Forelimb muscle (tissue), 1 donor: ENCODE data around the gene SERP1. TPM values are rescaled to one million over a fixed set of nuclear protein-coding genes. Genes with fewer than 3 reads are reported as not detected.
"Not testable (repeated sequence)": the region's sequence is repeated elsewhere in the genome, so short reads cannot be mapped to it uniquely, and the experiment has no call there.

Source experiments
- DNase-seq: peaks from one replicate; pipeline ENCODE4 v3.0.0-alpha.2; 2013; ENCODE audit warnings: low read depth
- polyA plus RNA-seq: library from polyadenylated mRNA; unstranded; fragments of 120-200 nt; gene quantifications from one replicate; pipeline ENCODE4 v1.2.1, GENCODE V29; 2013; ENCODE audit not compliant: insufficient read length

SERP1 gene
- polyA plus RNA-seq, 1 donor, result 58.6 TPM

- no peak for DNase-seq
Measured at GRCh38 chr3:150538324-150539208, 7.7 kb downstream of the SERP1 start.

- no peak for DNase-seq
Measured at GRCh38 chr3:150535204-150535603, 11.1 kb downstream of the SERP1 start.

GRCh38 chr3:150531775-150532174, 14.5 kb downstream of the SERP1 start:
- no peak for DNase-seq

- DNase-seq, result no peak
Measured at GRCh38 chr3:150528354-150528797, 17.9 kb downstream of the SERP1 start.

- no peak for DNase-seq
Measured at GRCh38 chr3:150527464-150528255, 18.6 kb downstream of the SERP1 start.

- no peak for DNase-seq
Measured at GRCh38 chr3:150523538-150523937, 22.8 kb downstream of the SERP1 start.

- no peak for DNase-seq
Measured at GRCh38 chr3:150521463-150521862, 24.8 kb downstream of the SERP1 start.

- DNase-seq, result no peak
Measured at GRCh38 chr3:150520408-150520807, 25.9 kb downstream of the SERP1 start.

GRCh38 chr3:150519026-150519425, 27.3 kb downstream of the SERP1 start:
- DNase-seq, result no peak

- DNase-seq, result no peak
Measured at GRCh38 chr3:150515210-150515609, 31.1 kb downstream of the SERP1 start.

- no peak for DNase-seq
Measured at GRCh38 chr3:150511122-150511821, 35.0 kb downstream of the SERP1 start.

- no peak for DNase-seq
Measured at GRCh38 chr3:150509780-150510179, 36.5 kb downstream of the SERP1 start.

GRCh38 chr3:150508401-150508800, 37.9 kb downstream of the SERP1 start:
- DNase-seq, result no peak

GRCh38 chr3:150504483-150504882, 41.8 kb downstream of the SERP1 start:
- no peak for DNase-seq

- no peak for DNase-seq
Measured at GRCh38 chr3:150503402-150504099, 42.7 kb downstream of the SERP1 start.

GRCh38 chr3:150500960-150501359, 45.3 kb downstream of the SERP1 start:
- not testable (repeated sequence) for DNase-seq

- DNase-seq, result no peak
Measured at GRCh38 chr3:150497956-150498355, 48.3 kb downstream of the SERP1 start.

- peak; percentile 54 for DNase-seq
Measured at GRCh38 chr3:150495563-150496168, 50.6 kb downstream of the SERP1 start.

GRCh38 chr3:150495149-150495548, 51.1 kb downstream of the SERP1 start:
- no peak for DNase-seq

- no peak for DNase-seq
Measured at GRCh38 chr3:150494411-150494977, 51.8 kb downstream of the SERP1 start.
